Heart left ventricle (tissue), 13 donors: ENCODE measurements around the gene HNRNPA2B1.

Experiments used
- CTCF ChIP-seq, 12 donors: fragments of 200-600 bp; sonication (generic) in 4 of 12; IDR thresholded peaks; one replicate each; pipeline versions ENCODE4 v1.5.0 to v1.8.0; 2018 to 2022; ENCODE audit warnings: antibody characterized with exemption in 12 of 12, mild to moderate bottlenecking in 5 of 12
- POLR2A ChIP-seq, 2 donors: fragments of 450-650 bp; IDR thresholded peaks; one replicate each; pipeline ENCODE4 v1.6.1; 2017; ENCODE audit warnings: antibody characterized with exemption in 2 of 2, mild to moderate bottlenecking in 2 of 2, moderate library complexity in 2 of 2
- donor health status: ischemic (EF 13 %, LVEDD 7.1; RV severe dilation, severe dysfunction).
- donor health status: DM: no; HTN: yes; CAD: no.
- donor health status: DM: no; HTN: no; CAD: no.
- donor health status: ischemic (EF 25% LVEDD 6.9; RV normal size, moderate dysfunction).
- donor health status: ischemic (EF 25% LVEDD 5.7; RV mildly dilated, moderate dysfunction).
- donor health status: ischemic (EF 35%, LVEDD 5.7; RV mildly dilated, moderate dysfunction).
- donor health status: nonischemic (EF 11% LVEDD 7.7; RV severe dilation, severe dysfunction).
- donor health status: DM: yes; HTN: yes; CAD: no.
- donor health status: PGD.
- donor health status: ischemic (EF 29% LVEDD 5.4; RV normal size, mild dysfunction).
- donor health status: nonischemic (EF 23%, LVEDD 6.1; RV moderate dilation, normal function).

- TF ChIP-seq CTCF (IDR thresholded peaks at IDR 0.05), result no peak
- TF ChIP-seq POLR2A (IDR thresholded peaks at IDR 0.05), result no peak
These were observed 44.8 kb downstream of the HNRNPA2B1 start for GRCh38 chr7:26155531-26156375.
